Glomerular visceral epithelial cell (primary cell): ENCODE results near the gene SLITRK3.
A peak's percentile ranks its signal among the peaks of the same experiment; 100 is the strongest.
"Not testable (repeated sequence)": the region's sequence is repeated elsewhere in the genome, so short reads cannot be mapped to it uniquely, and the experiment has no call there.

Experiments used
- DNase-seq: peaks from one replicate; pipeline ENCODE4 v3.0.0-alpha.2; 2016; ENCODE audit errors: extremely low spot score

Gene SLITRK3

GRCh38 chr3:165193366-165194254 lies 2.6 kb downstream of the SLITRK3 start:
- DNase-seq: no peak

- DNase-seq: no peak
Observed at GRCh38 chr3:165192610-165193192, 3.5 kb downstream of the SLITRK3 start.

GRCh38 chr3:165191491-165191890 lies 4.7 kb downstream of the SLITRK3 start:
- DNase-seq: no peak

- DNase-seq: no peak
Observed at GRCh38 chr3:165188452-165188851, 7.7 kb downstream of the SLITRK3 start.

GRCh38 chr3:165185707-165186327 lies 10.4 kb downstream of the SLITRK3 start:
- DNase-seq: peak; percentile 73

GRCh38 chr3:165181556-165181955 lies 14.6 kb downstream of the SLITRK3 start:
- DNase-seq: peak; percentile 23

GRCh38 chr3:165170236-165170635 lies 25.9 kb downstream of the SLITRK3 start:
- DNase-seq: no peak

- DNase-seq: no peak
Observed at GRCh38 chr3:165169368-165169767, 26.8 kb downstream of the SLITRK3 start.

- DNase-seq: no peak
Observed at GRCh38 chr3:165162883-165163282, 33.3 kb downstream of the SLITRK3 start.

- DNase-seq: no peak
Observed at GRCh38 chr3:165159760-165160421, 36.3 kb downstream of the SLITRK3 start.

GRCh38 chr3:165158011-165158410 lies 38.2 kb downstream of the SLITRK3 start:
- no peak for DNase-seq

GRCh38 chr3:165156757-165157420 lies 39.3 kb downstream of the SLITRK3 start:
- no peak for DNase-seq

GRCh38 chr3:165148876-165149441 lies 47.2 kb downstream of the SLITRK3 start:
- no peak for DNase-seq

GRCh38 chr3:165144271-165144670 lies 51.9 kb downstream of the SLITRK3 start:
- DNase-seq: no peak

GRCh38 chr3:165139918-165140317 lies 56.3 kb downstream of the SLITRK3 start:
- DNase-seq: not testable (repeated sequence)
